ENCODE measurements around the gene GRM7.

DNA sequence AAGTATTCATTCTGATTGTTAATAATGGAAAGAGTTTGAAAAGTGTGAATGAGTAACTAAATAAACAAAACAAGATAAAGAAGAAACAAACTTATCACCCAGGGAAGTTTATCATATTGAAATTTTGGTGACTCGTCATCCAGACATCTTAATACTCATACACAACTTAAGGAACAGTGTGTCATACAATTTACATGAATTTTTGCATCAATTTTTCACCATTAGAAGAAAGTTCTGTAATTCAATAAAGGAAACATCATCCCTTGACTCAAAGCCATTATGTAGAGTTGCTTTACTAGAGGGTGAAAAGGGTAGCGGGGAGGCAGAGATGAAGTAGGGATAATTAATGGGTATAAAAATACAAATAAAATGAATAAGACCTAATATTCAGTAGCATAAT, 536.2 kb downstream of the GRM7 start:
- TF ChIP-seq, protein P1, sequence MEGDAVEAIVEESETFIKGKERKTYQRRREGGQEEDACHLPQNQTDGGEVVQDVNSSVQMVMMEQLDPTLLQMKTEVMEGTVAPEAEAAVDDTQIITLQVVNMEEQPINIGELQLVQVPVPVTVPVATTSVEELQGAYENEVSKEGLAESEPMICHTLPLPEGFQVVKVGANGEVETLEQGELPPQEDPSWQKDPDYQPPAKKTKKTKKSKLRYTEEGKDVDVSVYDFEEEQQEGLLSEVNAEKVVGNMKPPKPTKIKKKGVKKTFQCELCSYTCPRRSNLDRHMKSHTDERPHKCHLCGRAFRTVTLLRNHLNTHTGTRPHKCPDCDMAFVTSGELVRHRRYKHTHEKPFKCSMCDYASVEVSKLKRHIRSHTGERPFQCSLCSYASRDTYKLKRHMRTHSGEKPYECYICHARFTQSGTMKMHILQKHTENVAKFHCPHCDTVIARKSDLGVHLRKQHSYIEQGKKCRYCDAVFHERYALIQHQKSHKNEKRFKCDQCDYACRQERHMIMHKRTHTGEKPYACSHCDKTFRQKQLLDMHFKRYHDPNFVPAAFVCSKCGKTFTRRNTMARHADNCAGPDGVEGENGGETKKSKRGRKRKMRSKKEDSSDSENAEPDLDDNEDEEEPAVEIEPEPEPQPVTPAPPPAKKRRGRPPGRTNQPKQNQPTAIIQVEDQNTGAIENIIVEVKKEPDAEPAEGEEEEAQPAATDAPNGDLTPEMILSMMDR (IDR thresholded peaks at IDR 0.05; ENCODE audit: poor library complexity), result no peak
- TF ChIP-seq EZH2 (IDR thresholded peaks at IDR 0.05; ENCODE audit: borderline replicate concordance) (no peak), EZH2phosphoT487 (IDR thresholded peaks at IDR 0.05; ENCODE audit: low read depth, severe bottlenecking, unreplicated experiment) (no peak)
